ENCODE results near the gene APEH. TPM values are rescaled to one million over a fixed set of nuclear protein-coding genes. Genes with fewer than 3 reads are reported as not detected.

The APEH gene
- total and polyA plus RNA-seq, 5 donors: 37.4 to 110 (median 88.7) TPM

DNA sequence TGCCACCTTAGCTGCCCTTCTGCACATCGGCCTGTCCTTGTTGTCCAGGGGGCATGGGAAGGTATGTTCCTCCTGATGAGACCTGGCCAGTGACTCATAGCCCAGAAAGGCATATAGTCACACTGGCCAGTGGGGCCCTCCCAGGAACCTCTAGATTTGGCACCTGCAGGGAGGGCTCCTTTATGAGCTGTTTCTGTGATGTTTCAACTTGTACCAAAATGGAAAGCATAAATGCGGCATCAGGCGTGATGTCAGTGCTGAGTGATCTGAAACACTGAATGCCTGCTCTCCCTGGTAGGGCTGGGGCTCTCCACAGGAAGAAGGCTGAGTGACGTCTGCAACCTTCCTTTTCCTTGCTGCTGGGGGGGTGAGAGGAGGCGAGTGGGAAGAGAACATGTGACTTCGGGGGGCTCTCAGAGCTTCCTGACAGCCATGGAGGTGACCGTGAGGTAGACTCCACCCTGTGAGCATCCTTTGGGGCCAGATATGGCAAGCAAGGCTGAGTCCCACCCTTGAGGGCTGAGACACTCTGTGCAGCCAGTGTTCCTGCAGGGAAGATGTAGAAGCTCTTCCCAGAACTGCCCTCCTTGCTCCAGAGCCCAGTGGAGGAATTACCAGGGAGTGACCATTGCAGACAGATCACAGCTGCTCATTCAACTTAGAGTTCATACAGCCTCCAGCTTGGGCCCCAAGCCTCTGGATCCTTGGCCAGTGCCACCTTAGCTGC, 37.1 kb upstream of the APEH start:
- H3K4me1 ChIP-seq (ENCODE audit: control insufficient read depth, insufficient read depth, low read length): no peaks in the 10 kb centered on the region
- no peaks in the 10 kb centered on the region for H3K27me3 ChIP-seq (ENCODE audit: control insufficient read depth, insufficient read depth)
- DNase-seq: no peak
- no peak overlapping the region for H3K4me3 ChIP-seq (ENCODE audit: low read length)
- WGBS: 44% methylated on average over 7 of the region's 7 CpGs
- no peak for ATAC-seq
- intact Hi-C loops (cut with DNase I): loop anchor here in 1 of 4 donors (10.0 kb wide), 1 partner anchor 62 kb away; no protein-coding TSS in a partner anchor
- H3K27ac ChIP-seq (ENCODE audit: low read length): no peak overlapping the region
- no peaks in the 10 kb centered on the region for H3K9me3 ChIP-seq (ENCODE audit: control insufficient read depth, low read length)

DNA sequence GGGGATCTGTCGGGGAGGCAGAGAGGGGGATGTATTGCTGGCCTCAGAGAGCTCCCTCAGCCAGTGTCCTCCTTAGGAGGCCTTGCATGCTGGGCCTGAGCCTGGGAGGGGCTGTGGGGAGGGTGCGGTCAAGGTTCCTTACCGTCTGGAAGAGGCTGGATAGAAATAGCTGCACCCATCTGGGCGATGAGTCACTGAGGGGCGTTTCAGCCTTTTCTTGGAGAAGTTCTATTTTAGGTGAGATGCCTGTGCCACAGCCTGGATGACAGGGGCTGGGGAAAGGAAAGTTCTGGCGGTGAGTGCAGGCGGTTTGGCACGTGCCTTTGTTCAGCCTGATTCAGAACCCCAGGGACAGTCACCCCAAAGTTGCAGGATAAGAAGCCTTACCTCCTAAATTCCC, 35.7 kb upstream of the APEH start:
- WGBS: 59% methylated on average over 8 of the region's 8 CpGs
- no peak for DNase-seq
- H3K27ac ChIP-seq (ENCODE audit: low read length): no peak overlapping the region
- ATAC-seq: peak; percentile 34 to 74
- no peak overlapping the region for H3K4me3 ChIP-seq (ENCODE audit: low read length)
- no peaks in the 10 kb centered on the region for H3K27me3 ChIP-seq (ENCODE audit: control insufficient read depth, insufficient read depth)
- intact Hi-C loops (cut with DNase I): loop anchor here in 1 of 4 donors (10.0 kb wide), 1 partner anchor 64 kb away; no protein-coding TSS in a partner anchor
- no peaks in the 10 kb centered on the region for H3K4me1 ChIP-seq (ENCODE audit: control insufficient read depth, insufficient read depth, low read length)
- H3K9me3 ChIP-seq (ENCODE audit: control insufficient read depth, low read length): no peaks in the 10 kb centered on the region

GRCh38 chr3:49639551-49639950, 34.6 kb upstream of the APEH start:
- Histone ChIP-seq H3K27me3 (ENCODE audit: control insufficient read depth, insufficient read depth) (no peaks in the 10 kb centered on the region), H3K4me1 (ENCODE audit: control insufficient read depth, insufficient read depth, low read length) (no peaks in the 10 kb centered on the region), H3K27ac (ENCODE audit: low read length) (no peak overlapping the region), H3K9me3 (ENCODE audit: control insufficient read depth, low read length) (no peaks in the 10 kb centered on the region), H3K4me3 (ENCODE audit: low read length) (no peak overlapping the region)
- 85% methylated on average over 2 of the region's 2 CpGs for WGBS
- intact Hi-C loops (cut with DNase I): loop anchor here in 1 of 4 donors (10.0 kb wide), 1 partner anchor 65 kb away; no protein-coding TSS in a partner anchor
- DNase-seq (no peak), ATAC-seq (no peak)

DNA sequence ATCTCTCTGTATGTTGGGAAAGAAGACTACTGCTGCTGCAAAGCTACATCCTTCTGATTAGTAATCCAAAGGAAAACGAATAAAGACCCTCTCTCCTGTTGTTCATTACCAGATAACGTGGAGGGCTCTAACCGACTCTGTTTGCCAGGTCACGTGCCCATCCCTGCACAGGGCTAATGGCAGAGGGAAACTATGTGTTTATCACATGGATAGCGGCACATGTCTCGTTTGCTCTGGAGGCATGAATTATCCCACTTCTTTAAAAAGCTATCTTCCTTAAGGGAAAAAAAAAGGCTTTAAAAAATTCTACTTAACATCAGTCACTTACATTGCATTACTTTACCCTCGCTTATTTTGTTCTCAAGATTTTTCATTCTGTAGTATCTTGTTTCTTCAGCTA, 32.9 kb upstream of the APEH start:
- ATAC-seq: no peak
- intact Hi-C loops (cut with DNase I): no loop called here
- Histone ChIP-seq H3K4me3 (ENCODE audit: low read length) (no peak overlapping the region), H3K27me3 (ENCODE audit: control insufficient read depth, insufficient read depth) (no peaks in the 10 kb centered on the region), H3K4me1 (ENCODE audit: control insufficient read depth, insufficient read depth, low read length) (no peaks in the 10 kb centered on the region), H3K9me3 (ENCODE audit: control insufficient read depth, low read length) (no peaks in the 10 kb centered on the region), H3K27ac (ENCODE audit: low read length) (no peak overlapping the region)
- DNase-seq: no peak
- 51% methylated on average over 7 of the region's 7 CpGs for WGBS

- no peak overlapping the region for H3K27ac ChIP-seq (ENCODE audit: low read length)
- intact Hi-C loops (cut with DNase I): no loop called here
- H3K27me3 ChIP-seq (ENCODE audit: control insufficient read depth, insufficient read depth): no peaks in the 10 kb centered on the region
- H3K4me1 ChIP-seq (ENCODE audit: control insufficient read depth, insufficient read depth, low read length): no peaks in the 10 kb centered on the region
- H3K4me3 ChIP-seq (ENCODE audit: low read length): no peak overlapping the region
- no peaks in the 10 kb centered on the region for H3K9me3 ChIP-seq (ENCODE audit: control insufficient read depth, low read length)
- ATAC-seq: no peak
- 94% methylated on average over 14 of the region's 14 CpGs for WGBS
- DNase-seq: no peak
These were observed 32.0 kb upstream of the APEH start for GRCh38 chr3:49641921-49642707.

- H3K4me3 ChIP-seq (ENCODE audit: low read length): no peak overlapping the region
- no peaks in the 10 kb centered on the region for H3K27me3 ChIP-seq (ENCODE audit: control insufficient read depth, insufficient read depth)
- no peak for DNase-seq
- WGBS: 89% methylated on average over 9 of the region's 9 CpGs
- H3K9me3 ChIP-seq (ENCODE audit: control insufficient read depth, low read length): no peaks in the 10 kb centered on the region
- H3K27ac ChIP-seq (ENCODE audit: low read length): no peak overlapping the region
- H3K4me1 ChIP-seq (ENCODE audit: control insufficient read depth, insufficient read depth, low read length): no peaks in the 10 kb centered on the region
- intact Hi-C loops (cut with DNase I): no loop called here
- no peak for ATAC-seq
These were observed 31.4 kb upstream of the APEH start for GRCh38 chr3:49642708-49643145.

DNA sequence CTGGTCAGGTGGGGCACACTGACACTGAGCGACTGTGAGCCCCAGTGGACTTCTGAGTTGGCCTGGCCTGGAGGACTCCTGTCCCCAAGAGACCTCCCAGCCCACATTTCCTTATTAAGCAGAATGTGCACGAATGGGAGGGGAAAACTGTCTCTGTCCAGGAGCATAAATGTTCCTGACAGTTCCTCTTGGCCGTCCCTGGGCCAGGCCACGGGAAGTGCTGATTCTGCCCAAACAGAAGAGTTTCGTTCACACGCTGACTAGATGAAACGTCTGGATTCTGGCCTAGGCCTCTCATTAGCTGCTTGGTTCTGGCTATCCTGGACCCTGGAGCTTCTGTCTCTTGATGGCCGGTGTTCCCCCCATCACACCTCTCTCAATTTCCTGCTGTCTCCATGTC, 29.5 kb upstream of the APEH start:
- DNase-seq (no peak), ATAC-seq (no peak)
- intact Hi-C loops (cut with DNase I): no loop called here
- Histone ChIP-seq H3K4me3 (ENCODE audit: low read length) (no peak overlapping the region), H3K27ac (ENCODE audit: low read length) (no peak overlapping the region), H3K9me3 (ENCODE audit: control insufficient read depth, low read length) (no peaks in the 10 kb centered on the region), H3K27me3 (ENCODE audit: control insufficient read depth, insufficient read depth) (no peaks in the 10 kb centered on the region), H3K4me1 (ENCODE audit: control insufficient read depth, insufficient read depth, low read length) (peaks cover 8% of the 10 kb centered on the region)
- WGBS: 72% methylated on average over 8 of the region's 8 CpGs

GRCh38 chr3:49646236-49646635, 27.9 kb upstream of the APEH start:
- ATAC-seq (no peak), DNase-seq (no peak)
- H3K27me3 ChIP-seq (ENCODE audit: control insufficient read depth, insufficient read depth): no peaks in the 10 kb centered on the region
- H3K27ac ChIP-seq (ENCODE audit: low read length): no peak overlapping the region
- H3K9me3 ChIP-seq (ENCODE audit: control insufficient read depth, low read length): no peaks in the 10 kb centered on the region
- peaks cover 8% of the 10 kb centered on the region for H3K4me1 ChIP-seq (ENCODE audit: control insufficient read depth, insufficient read depth, low read length)
- no peak overlapping the region for H3K4me3 ChIP-seq (ENCODE audit: low read length)
- WGBS: 90% methylated on average over 3 of the region's 3 CpGs
- intact Hi-C loops (cut with DNase I): no loop called here

DNA sequence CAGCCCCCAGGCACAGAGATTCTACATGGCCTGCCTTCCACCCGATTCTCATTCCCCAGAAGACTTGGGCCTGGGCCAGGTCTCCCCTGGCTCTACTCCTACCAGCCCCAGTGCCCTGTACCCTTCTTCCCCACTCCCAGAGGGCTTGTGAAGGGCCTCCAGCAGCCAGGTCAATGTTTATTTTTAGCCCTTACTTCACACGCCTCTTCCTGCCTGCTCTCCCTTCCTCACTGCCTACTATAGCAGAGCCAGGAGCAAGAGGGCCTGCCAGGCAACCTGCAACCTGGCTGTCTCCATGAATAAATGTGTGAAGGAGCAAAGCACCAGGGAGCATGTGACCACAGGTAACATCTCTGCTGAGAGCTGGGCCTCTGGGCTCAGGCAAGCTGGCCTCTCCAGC, 26.4 kb upstream of the APEH start:
- ATAC-seq (peak; percentile 65 to 70), DNase-seq (no peak)
- intact Hi-C loops (cut with DNase I): no loop called here

DNA sequence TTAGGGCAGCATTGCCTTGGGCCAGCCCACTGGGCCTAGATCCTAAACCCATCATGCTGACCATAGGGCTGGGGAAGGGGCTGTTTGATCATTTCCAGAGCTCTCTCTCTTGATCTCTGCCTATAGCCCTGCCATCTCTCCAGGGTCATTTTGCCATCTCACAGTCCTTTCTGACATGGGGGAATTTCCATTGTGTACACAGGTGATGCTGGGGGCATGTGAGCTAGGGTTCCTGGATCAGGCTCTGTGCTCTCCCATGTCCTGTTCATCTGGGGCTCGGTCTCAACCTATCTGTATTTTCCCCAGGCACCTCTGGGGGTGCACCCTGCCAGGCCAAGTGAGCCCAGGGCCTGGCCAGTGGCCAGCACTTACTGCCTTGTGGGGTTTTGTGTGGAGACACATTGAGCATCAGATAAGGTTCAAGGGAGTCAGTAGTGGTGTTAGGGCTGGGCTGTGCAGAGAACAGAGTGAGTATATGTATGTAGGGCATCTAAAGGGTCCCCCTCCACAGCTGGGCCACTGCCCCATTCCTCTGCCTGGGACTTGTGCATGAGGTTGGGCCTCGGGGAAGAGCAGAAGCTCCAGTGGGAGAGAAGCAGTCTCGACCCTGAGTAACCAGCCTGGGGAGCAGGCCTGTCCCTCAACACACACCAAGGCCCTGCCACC, 25.7 kb upstream of the APEH start:
- intact Hi-C loops (cut with DNase I): no loop called here
- H3K27me3 ChIP-seq (ENCODE audit: control insufficient read depth, insufficient read depth): no peaks in the 10 kb centered on the region
- ATAC-seq (no peak), DNase-seq (no peak)
- H3K27ac ChIP-seq (ENCODE audit: low read length): peak overlapping the region; percentile 70
- H3K9me3 ChIP-seq (ENCODE audit: control insufficient read depth, low read length): no peaks in the 10 kb centered on the region
- no peak overlapping the region for H3K4me3 ChIP-seq (ENCODE audit: low read length)
- 76% methylated on average over 3 of the region's 3 CpGs for WGBS
- peaks cover 8% of the 10 kb centered on the region for H3K4me1 ChIP-seq (ENCODE audit: control insufficient read depth, insufficient read depth, low read length)

More for the DNA sequence above, 26.4 kb upstream of the APEH start:
- Histone ChIP-seq H3K27me3 (ENCODE audit: control insufficient read depth, insufficient read depth) (no peaks in the 10 kb centered on the region), H3K4me1 (ENCODE audit: control insufficient read depth, insufficient read depth, low read length) (peaks cover 8% of the 10 kb centered on the region), H3K9me3 (ENCODE audit: control insufficient read depth, low read length) (no peaks in the 10 kb centered on the region), H3K27ac (ENCODE audit: low read length) (peak overlapping the region; percentile 70), H3K4me3 (ENCODE audit: low read length) (no peak overlapping the region)
- 44% methylated on average over 2 of the region's 2 CpGs for WGBS

DNA sequence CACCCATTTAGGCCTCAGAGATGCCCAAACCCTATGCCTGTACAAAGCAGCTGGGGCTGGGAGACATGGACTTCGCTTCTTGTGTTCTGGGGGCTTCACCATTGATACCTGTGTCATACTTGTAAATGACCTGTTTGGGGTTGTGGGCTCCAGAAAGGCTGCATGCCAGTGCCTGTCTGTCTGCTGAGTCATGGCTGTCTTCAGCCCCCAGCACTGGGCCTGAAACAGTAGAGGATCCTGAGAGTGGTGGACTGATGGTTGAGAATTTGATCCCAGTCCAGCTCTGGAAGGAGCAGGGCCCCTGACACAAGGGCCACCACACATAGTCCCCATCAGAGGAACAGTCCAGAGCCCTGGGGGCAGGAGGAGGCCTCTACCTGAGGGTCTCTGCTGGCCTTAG, 24.6 kb upstream of the APEH start:
- 100% methylated on average over 1 of the region's 1 CpG for WGBS
- peaks cover 8% of the 10 kb centered on the region for H3K4me1 ChIP-seq (ENCODE audit: control insufficient read depth, insufficient read depth, low read length)
- ATAC-seq (no peak), DNase-seq (no peak)
- no peaks in the 10 kb centered on the region for H3K27me3 ChIP-seq (ENCODE audit: control insufficient read depth, insufficient read depth)
- intact Hi-C loops (cut with DNase I): no loop called here
- no peaks in the 10 kb centered on the region for H3K9me3 ChIP-seq (ENCODE audit: control insufficient read depth, low read length)
- H3K4me3 ChIP-seq (ENCODE audit: low read length): no peak overlapping the region
- no peak overlapping the region for H3K27ac ChIP-seq (ENCODE audit: low read length)

Data from right cardiac atrium (tissue), 5 donors.